ENCODE data around the gene NUAK1. TPM values are rescaled to one million over a fixed set of nuclear protein-coding genes. Genes with fewer than 3 reads are reported as not detected.

Gene NUAK1
- total and polyA plus RNA-seq, 2 experiments from 2014 or later = 5.4 to 16.9 TPM

DNA sequence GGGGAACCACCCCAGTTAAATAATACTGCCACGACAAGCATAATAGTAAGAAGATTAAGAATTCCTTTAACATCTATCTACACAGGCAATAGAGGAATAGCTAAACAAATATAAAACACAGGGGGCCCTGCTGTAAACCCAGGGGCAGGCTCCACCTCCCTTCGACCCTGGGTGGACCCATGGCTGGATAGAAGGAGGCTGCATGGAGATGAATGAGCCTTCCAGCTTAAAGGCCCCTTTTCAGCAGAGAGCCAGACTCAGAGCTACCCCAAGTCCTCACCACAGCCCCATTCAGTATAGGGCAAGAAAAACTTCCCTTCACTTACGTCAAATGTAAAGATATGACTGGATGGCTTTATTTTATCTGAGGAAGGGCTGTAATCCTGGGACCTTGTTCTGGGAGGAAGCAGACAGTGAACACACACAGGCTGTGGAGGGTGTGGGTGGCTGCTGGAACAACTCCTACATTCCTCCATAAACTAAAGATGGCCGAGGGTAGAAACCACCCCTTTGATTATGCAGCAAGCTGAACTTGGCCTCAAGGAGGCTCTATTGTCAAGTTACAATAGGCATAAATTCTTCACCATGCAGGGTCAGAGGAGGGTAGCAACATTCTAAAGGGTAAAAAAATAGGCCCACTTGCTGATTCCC, 30.4 kb downstream of the NUAK1 start:
- ATAC-seq = peak; percentile 86
- peaks cover 74% of the 10 kb centered on the region for H3K4me1 Mint-ChIP-seq
- H3K4me3 Mint-ChIP-seq = 0 out of 3 replicates have a peak overlapping the region, but pooled peaks have one; percentile 11

More for the DNA sequence above, 30.4 kb downstream of the NUAK1 start:
- peak overlapping the region; percentile 94 for H3K27ac Mint-ChIP-seq
- H3K27me3 Mint-ChIP-seq (ENCODE audit: insufficient read depth, low read depth, poor library complexity) = peaks cover 6% of the 10 kb centered on the region
- Histone ChIP-seq H3K79me2 (replicated peaks; ENCODE audit: insufficient read depth) (peaks cover 86% of the 10 kb centered on the region), H3K9me2 (ENCODE audit: insufficient read depth) (no peaks in the 10 kb centered on the region), H3K4me3 (no peak overlapping the region), H3K27ac (ENCODE audit: low read depth) (peak overlapping the region; percentile 91), H3K4me1 (ENCODE audit: insufficient read depth) (peaks cover 66% of the 10 kb centered on the region), H3F3A (replicated peaks; ENCODE audit: low read depth) (no peaks in the 10 kb centered on the region; the same call in 1 of the 2 replicates), H4K20me1 (replicated peaks; ENCODE audit: insufficient read depth) (0 out of 2 replicates have a peak, but pooled peaks cover 4% of the 10 kb centered on the region), H3K27me3 (ENCODE audit: insufficient read depth) (no peaks in the 10 kb centered on the region), H3K4me2 (peak overlapping the region; percentile 34), H3K36me3 (ENCODE audit: insufficient read depth) (no peaks in the 10 kb centered on the region), H2AFZ (no peak overlapping the region)
- H3K36me3 Mint-ChIP-seq (ENCODE audit: low read depth) = peaks cover 15% of the 10 kb centered on the region; the same call in 2 of the 3 replicates
- peak; percentile 91 for DNase-seq (ENCODE audit: low spot score)
- H3K9me3 Mint-ChIP-seq = no peaks in the 10 kb centered on the region; the same call in 2 of the 3 replicates
- TF ChIP-seq, protein P1, sequence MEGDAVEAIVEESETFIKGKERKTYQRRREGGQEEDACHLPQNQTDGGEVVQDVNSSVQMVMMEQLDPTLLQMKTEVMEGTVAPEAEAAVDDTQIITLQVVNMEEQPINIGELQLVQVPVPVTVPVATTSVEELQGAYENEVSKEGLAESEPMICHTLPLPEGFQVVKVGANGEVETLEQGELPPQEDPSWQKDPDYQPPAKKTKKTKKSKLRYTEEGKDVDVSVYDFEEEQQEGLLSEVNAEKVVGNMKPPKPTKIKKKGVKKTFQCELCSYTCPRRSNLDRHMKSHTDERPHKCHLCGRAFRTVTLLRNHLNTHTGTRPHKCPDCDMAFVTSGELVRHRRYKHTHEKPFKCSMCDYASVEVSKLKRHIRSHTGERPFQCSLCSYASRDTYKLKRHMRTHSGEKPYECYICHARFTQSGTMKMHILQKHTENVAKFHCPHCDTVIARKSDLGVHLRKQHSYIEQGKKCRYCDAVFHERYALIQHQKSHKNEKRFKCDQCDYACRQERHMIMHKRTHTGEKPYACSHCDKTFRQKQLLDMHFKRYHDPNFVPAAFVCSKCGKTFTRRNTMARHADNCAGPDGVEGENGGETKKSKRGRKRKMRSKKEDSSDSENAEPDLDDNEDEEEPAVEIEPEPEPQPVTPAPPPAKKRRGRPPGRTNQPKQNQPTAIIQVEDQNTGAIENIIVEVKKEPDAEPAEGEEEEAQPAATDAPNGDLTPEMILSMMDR (conservative IDR thresholded peaks at IDR 0.05; ENCODE audit: low read depth in 2 of 2) = 0 out of 4 replicates have a peak, but pooled peaks of 1 of the 2 experiments have one; percentile 19
- TF ChIP-seq ZNF114 (CRISPR knock-in tag; IDR thresholded peaks at IDR 0.05) (no peak), EZH2phosphoT487 (IDR thresholded peaks at IDR 0.05; ENCODE audit: unreplicated experiment) (no peak), CREB1 (CRISPR knock-in tag; IDR thresholded peaks at IDR 0.05; ENCODE audit: low read depth) (peak; percentile 20; the same call in 1 of the 2 replicates), STAT1 (IDR thresholded peaks at IDR 0.05; ENCODE audit: unreplicated experiment) (no peak), ZNF331 (CRISPR knock-in tag; IDR thresholded peaks at IDR 0.05; ENCODE audit: low read depth) (no peak)
- TF ChIP-seq, protein P2, sequence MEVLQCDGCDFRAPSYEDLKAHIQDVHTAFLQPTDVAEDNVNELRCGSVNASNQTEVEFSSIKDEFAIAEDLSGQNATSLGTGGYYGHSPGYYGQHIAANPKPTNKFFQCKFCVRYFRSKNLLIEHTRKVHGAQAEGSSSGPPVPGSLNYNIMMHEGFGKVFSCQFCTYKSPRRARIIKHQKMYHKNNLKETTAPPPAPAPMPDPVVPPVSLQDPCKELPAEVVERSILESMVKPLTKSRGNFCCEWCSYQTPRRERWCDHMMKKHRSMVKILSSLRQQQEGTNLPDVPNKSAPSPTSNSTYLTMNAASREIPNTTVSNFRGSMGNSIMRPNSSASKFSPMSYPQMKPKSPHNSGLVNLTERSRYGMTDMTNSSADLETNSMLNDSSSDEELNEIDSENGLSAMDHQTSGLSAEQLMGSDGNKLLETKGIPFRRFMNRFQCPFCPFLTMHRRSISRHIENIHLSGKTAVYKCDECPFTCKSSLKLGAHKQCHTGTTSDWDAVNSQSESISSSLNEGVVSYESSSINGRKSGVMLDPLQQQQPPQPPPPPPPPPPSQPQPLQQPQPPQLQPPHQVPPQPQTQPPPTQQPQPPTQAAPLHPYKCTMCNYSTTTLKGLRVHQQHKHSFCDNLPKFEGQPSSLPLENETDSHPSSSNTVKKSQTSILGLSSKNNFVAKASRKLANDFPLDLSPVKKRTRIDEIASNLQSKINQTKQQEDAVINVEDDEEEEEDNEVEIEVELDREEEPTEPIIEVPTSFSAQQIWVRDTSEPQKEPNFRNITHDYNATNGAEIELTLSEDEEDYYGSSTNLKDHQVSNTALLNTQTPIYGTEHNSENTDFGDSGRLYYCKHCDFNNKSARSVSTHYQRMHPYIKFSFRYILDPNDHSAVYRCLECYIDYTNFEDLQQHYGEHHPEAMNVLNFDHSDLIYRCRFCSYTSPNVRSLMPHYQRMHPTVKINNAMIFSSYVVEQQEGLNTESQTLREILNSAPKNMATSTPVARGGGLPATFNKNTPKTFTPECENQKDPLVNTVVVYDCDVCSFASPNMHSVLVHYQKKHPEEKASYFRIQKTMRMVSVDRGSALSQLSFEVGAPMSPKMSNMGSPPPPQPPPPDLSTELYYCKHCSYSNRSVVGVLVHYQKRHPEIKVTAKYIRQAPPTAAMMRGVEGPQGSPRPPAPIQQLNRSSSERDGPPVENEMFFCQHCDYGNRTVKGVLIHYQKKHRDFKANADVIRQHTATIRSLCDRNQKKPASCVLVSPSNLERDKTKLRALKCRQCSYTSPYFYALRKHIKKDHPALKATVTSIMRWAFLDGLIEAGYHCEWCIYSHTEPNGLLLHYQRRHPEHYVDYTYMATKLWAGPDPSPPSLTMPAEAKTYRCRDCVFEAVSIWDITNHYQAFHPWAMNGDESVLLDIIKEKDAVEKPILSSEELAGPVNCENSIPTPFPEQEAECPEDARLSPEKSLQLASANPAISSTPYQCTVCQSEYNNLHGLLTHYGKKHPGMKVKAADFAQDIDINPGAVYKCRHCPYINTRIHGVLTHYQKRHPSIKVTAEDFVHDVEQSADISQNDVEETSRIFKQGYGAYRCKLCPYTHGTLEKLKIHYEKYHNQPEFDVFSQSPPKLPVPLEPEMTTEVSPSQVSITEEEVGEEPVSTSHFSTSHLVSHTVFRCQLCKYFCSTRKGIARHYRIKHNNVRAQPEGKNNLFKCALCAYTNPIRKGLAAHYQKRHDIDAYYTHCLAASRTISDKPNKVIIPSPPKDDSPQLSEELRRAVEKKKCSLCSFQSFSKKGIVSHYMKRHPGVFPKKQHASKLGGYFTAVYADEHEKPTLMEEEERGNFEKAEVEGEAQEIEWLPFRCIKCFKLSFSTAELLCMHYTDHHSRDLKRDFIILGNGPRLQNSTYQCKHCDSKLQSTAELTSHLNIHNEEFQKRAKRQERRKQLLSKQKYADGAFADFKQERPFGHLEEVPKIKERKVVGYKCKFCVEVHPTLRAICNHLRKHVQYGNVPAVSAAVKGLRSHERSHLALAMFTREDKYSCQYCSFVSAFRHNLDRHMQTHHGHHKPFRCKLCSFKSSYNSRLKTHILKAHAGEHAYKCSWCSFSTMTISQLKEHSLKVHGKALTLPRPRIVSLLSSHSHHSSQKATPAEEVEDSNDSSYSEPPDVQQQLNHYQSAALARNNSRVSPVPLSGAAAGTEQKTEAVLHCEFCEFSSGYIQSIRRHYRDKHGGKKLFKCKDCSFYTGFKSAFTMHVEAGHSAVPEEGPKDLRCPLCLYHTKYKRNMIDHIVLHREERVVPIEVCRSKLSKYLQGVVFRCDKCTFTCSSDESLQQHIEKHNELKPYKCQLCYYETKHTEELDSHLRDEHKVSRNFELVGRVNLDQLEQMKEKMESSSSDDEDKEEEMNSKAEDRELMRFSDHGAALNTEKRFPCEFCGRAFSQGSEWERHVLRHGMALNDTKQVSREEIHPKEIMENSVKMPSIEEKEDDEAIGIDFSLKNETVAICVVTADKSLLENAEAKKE (CRISPR knock-in tag; IDR thresholded peaks at IDR 0.05) = 0 out of 2 replicates have a peak, but pooled peaks have one; percentile 62
- TF ChIP-seq, protein P3, sequence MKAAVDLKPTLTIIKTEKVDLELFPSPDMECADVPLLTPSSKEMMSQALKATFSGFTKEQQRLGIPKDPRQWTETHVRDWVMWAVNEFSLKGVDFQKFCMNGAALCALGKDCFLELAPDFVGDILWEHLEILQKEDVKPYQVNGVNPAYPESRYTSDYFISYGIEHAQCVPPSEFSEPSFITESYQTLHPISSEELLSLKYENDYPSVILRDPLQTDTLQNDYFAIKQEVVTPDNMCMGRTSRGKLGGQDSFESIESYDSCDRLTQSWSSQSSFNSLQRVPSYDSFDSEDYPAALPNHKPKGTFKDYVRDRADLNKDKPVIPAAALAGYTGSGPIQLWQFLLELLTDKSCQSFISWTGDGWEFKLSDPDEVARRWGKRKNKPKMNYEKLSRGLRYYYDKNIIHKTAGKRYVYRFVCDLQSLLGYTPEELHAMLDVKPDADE (IDR thresholded peaks at IDR 0.05) = no peak

All from GM23338 (cell line).